GM23248 (cell line): ENCODE measurements around the gene GBP7. TPM values are rescaled to one million over a fixed set of nuclear protein-coding genes. Genes with fewer than 3 reads are reported as not detected.
A peak's percentile ranks its signal among the peaks of the same experiment; 100 is the strongest.

ENCODE experiments used
- DNase-seq: peaks from one replicate; pipeline ENCODE4 v3.0.0-alpha.2; 2015
- H2AFZ ChIP-seq: fragments of 200-600 bp; sonication (generic); 2 replicates; pipeline ENCODE4 v1.6.1; 2016; ENCODE audit warnings: antibody characterized with exemption
- H3F3A ChIP-seq: fragments of 200-600 bp; sonication (generic); 2 replicates; pipeline ENCODE4 v1.6.1; 2016; ENCODE audit warnings: mild to moderate bottlenecking, antibody characterized with exemption, mixed run types; ENCODE audit not compliant: insufficient read depth
- H3K27ac ChIP-seq: fragments of 200-600 bp; sonication (generic); 2 replicates; pipeline ENCODE4 v1.5.1; 2016; ENCODE audit warnings: mild to moderate bottlenecking
- H3K27me3 ChIP-seq: fragments of 200-600 bp; sonication (generic); replicated peaks from 2 replicates; pipeline ENCODE4 v1.6.1; 2016; ENCODE audit warnings: mild to moderate bottlenecking; ENCODE audit not compliant: insufficient read depth
- H3K36me3 ChIP-seq: fragments of 200-600 bp; sonication (generic); 2 replicates; pipeline ENCODE4 v1.6.1; 2016; ENCODE audit warnings: low read depth, mild to moderate bottlenecking
- H3K4me1 ChIP-seq: fragments of 200-600 bp; sonication (generic); 2 replicates; pipeline ENCODE4 v1.6.1; 2016; ENCODE audit warnings: mild to moderate bottlenecking; ENCODE audit not compliant: insufficient read depth
- H3K4me2 ChIP-seq: fragments of 200-600 bp; sonication (generic); one replicate; pipeline ENCODE4 v1.6.1; 2016; ENCODE audit warnings: mild to moderate bottlenecking; ENCODE audit not compliant: unreplicated experiment
- H3K4me3 ChIP-seq: fragments of 200-600 bp; sonication (generic); 2 replicates; pipeline ENCODE4 v1.5.1; 2016; ENCODE audit warnings: mild to moderate bottlenecking
- H3K79me2 ChIP-seq: fragments of 200-600 bp; sonication (generic); 2 replicates; pipeline ENCODE4 v1.6.1; 2016; ENCODE audit warnings: mild to moderate bottlenecking; ENCODE audit not compliant: insufficient read depth
- H3K9ac ChIP-seq: fragments of 200-600 bp; sonication (generic); 2 replicates; pipeline ENCODE4 v1.6.1; 2016; ENCODE audit warnings: mild to moderate bottlenecking
- H3K9me2 ChIP-seq: fragments of 200-600 bp; sonication (generic); 2 replicates; pipeline ENCODE4 v1.6.1; 2016; ENCODE audit warnings: mixed run types, mild to moderate bottlenecking, moderate library complexity; ENCODE audit not compliant: insufficient read depth
- H3K9me3 ChIP-seq: fragments of 200-600 bp; sonication (generic); one replicate; pipeline ENCODE4 v1.6.1; 2017; ENCODE audit warnings: low read depth
- H4K20me1 ChIP-seq: fragments of 200-600 bp; sonication (generic); 2 replicates; pipeline ENCODE4 v1.6.0; 2016; ENCODE audit not compliant: insufficient read depth
- EZH2 ChIP-seq: fragments of 200-600 bp; sonication (generic); IDR thresholded peaks from 2 replicates; pipeline ENCODE4 v1.6.1; 2018; ENCODE audit warnings: antibody characterized with exemption, mild to moderate bottlenecking; ENCODE audit not compliant: insufficient read depth, poor library complexity, severe bottlenecking
- EZH2phosphoT487 ChIP-seq: fragments of 200-600 bp; sonication (generic); IDR thresholded peaks from 2 replicates; pipeline ENCODE4 v1.6.1; 2018; ENCODE audit warnings: antibody characterized with exemption, moderate library complexity, mild to moderate bottlenecking, low read depth; ENCODE audit not compliant: insufficient read depth
- WGBS, 2 experiments: methylation state at CpG; one replicate each; pipeline ENCODE4 v1.1.6; 2015 to 2017; ENCODE audit warnings: low lambda C conversion rate in 2 of 2, low coverage in 1 of 2; ENCODE audit errors: missing lambda C conversion rate in 2 of 2; 5-methylcytosine and 5-hydroxymethylcytosine counted together
- in situ Hi-C: fragments of 300-500 bp; cut with MboI; formaldehyde crosslinking; loops from 2 replicates; pipeline ENCODE4 v1.15.0; 2020
- polyA plus RNA-seq: library from polyadenylated mRNA; unstranded; fragments of >200 nt; fragmentation: Nextera tagmentation; extraction: Ambion mirVana; gene quantifications from 2 replicates; pipeline ENCODE4 v1.2.1, GENCODE V29; 2016
- total RNA-seq: library from RNA; depleted of rRNA; stranded (reverse); fragments of >200 nt; shearing (Covaris generic); gene quantifications from 2 replicates; pipeline ENCODE4 v1.2.3, GENCODE V29; 2014

GBP7 gene
- total and polyA plus RNA-seq, 2 experiments from 2014 or later, result not detected

DNA sequence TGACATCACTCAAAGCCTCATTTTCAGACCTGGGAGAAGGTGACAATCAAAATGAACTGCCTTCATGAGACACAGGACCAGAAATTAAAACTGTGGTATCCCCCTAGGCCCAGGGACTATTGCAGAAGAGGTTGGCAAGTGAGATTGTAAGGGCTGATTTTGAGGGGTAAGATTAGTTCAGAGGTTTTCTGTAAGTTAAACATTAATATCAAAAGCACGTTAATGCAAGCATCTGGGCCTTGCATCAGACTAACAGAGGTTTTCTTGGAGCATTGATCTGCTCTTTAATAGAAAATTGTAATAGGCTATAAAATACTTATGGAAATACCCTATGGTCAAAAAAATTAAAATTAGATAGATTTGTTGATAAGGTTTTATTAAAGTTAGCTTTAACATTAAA, 37.5 kb upstream of the GBP7 start:
- no peaks in the 10 kb centered on the region for H3K36me3 ChIP-seq
- no peak overlapping the region for H3K27ac ChIP-seq
- no peak for TF ChIP-seq EZH2
- TF ChIP-seq EZH2phosphoT487, result no peak
- in situ Hi-C loops, result no loop called here
- no peaks in the 10 kb centered on the region for H4K20me1 ChIP-seq
- no peak for DNase-seq
- H3K27me3 ChIP-seq, result no peaks in the 10 kb centered on the region
- no peaks in the 10 kb centered on the region for H3F3A ChIP-seq
- H3K9ac ChIP-seq, result no peak overlapping the region
- no peak overlapping the region for H2AFZ ChIP-seq
- no peaks in the 10 kb centered on the region for H3K9me3 ChIP-seq
- H3K4me2 ChIP-seq, result no peak overlapping the region
- H3K4me3 ChIP-seq, result no peak overlapping the region
- H3K4me1 ChIP-seq, result no peaks in the 10 kb centered on the region
- WGBS, 2 experiments, result 12 to 14% methylated on average over 1 of the region's 1 CpG
- no peaks in the 10 kb centered on the region for H3K9me2 ChIP-seq
- H3K79me2 ChIP-seq, result no peaks in the 10 kb centered on the region

DNA sequence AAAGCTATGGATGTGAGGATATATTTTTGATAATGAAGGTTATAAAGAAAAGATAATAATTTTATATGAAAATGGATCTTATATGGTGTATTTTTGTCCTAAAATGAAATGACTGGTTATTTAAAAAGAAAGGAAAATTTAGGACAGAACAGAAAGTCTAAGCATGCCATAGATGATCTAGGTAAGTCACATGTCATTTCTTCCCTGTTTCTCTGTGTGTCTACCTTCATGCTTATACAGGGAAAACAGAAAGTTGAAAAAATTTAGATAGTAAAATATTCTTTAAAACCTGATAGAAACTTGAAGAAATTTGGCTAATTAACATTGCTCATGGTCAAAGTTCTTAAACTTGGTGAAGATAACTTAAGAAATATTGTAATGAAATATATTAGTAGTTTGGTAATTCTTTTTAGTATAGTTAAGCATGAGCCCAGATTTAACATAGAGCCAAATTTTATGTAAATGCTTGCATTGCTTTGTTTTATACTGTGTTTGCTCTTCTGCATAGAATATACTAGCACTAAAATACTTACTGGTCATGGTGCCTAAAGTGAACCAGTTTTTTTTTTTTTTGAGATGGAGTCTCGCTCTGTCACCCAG, 35.3 kb upstream of the GBP7 start:
- in situ Hi-C loops, result no loop called here
- WGBS, 2 experiments, result 0 to 38% methylated on average over 1 of the region's 1 CpG
- Histone ChIP-seq H3K79me2 (no peaks in the 10 kb centered on the region), H3K4me1 (no peaks in the 10 kb centered on the region), H3K9me2 (no peaks in the 10 kb centered on the region), H3K27me3 (no peaks in the 10 kb centered on the region), H4K20me1 (no peaks in the 10 kb centered on the region), H3K36me3 (no peaks in the 10 kb centered on the region), H2AFZ (no peak overlapping the region), H3F3A (no peaks in the 10 kb centered on the region), H3K9me3 (no peaks in the 10 kb centered on the region), H3K4me3 (no peak overlapping the region), H3K9ac (no peak overlapping the region), H3K4me2 (no peak overlapping the region), H3K27ac (no peak overlapping the region)
- TF ChIP-seq EZH2phosphoT487 (no peak), EZH2 (no peak)
- DNase-seq, result no peak

DNA sequence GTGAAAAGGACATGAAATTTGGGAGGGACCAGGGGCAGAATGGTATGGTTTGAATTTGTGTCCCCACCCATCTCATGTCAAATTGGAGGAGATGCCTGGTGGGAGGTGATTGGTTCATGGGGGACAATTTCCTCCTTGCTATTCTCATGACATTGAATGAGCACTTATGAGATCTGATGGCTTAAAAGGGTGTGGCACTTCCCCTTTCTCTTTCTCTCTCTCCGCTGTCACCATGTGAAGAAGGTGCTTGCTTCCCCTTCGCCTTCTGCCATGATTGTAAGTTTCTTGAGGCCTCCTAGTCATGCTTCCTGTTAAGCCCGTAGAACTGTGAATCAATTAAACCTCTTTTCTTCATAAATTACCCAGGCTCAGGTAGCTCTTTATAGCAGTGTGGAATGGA, 30.6 kb upstream of the GBP7 start:
- no peaks in the 10 kb centered on the region for H3K4me1 ChIP-seq
- no peaks in the 10 kb centered on the region for H3F3A ChIP-seq
- no peak overlapping the region for H3K9ac ChIP-seq
- H3K9me2 ChIP-seq, result no peaks in the 10 kb centered on the region
- H3K4me2 ChIP-seq, result no peak overlapping the region
- in situ Hi-C loops, result no loop called here
- no peak overlapping the region for H3K27ac ChIP-seq
- no peaks in the 10 kb centered on the region for H4K20me1 ChIP-seq
- no peaks in the 10 kb centered on the region for H3K36me3 ChIP-seq
- no peaks in the 10 kb centered on the region for H3K79me2 ChIP-seq
- 67 to 82% methylated on average over 3 of the region's 3 CpGs for WGBS, 2 experiments
- no peaks in the 10 kb centered on the region for H3K9me3 ChIP-seq
- H3K4me3 ChIP-seq, result no peak overlapping the region
- no peak overlapping the region for H2AFZ ChIP-seq
- no peak for TF ChIP-seq EZH2phosphoT487
- no peak for TF ChIP-seq EZH2
- no peaks in the 10 kb centered on the region for H3K27me3 ChIP-seq
- no peak for DNase-seq

- Histone ChIP-seq H3K36me3 (no peaks in the 10 kb centered on the region), H4K20me1 (no peaks in the 10 kb centered on the region), H3K9me3 (no peaks in the 10 kb centered on the region), H3K4me2 (no peak overlapping the region), H3K4me1 (no peaks in the 10 kb centered on the region), H3K27ac (no peak overlapping the region), H3K4me3 (no peak overlapping the region), H3K27me3 (no peaks in the 10 kb centered on the region), H3K9me2 (no peaks in the 10 kb centered on the region), H3K79me2 (no peaks in the 10 kb centered on the region), H2AFZ (no peak overlapping the region), H3F3A (no peaks in the 10 kb centered on the region), H3K9ac (no peak overlapping the region)
- TF ChIP-seq EZH2phosphoT487 (no peak), EZH2 (no peak)
- WGBS, 2 experiments, result 83 to 88% methylated on average over 1 of the region's 1 CpG
- peak; percentile 41 for DNase-seq
- in situ Hi-C loops, result no loop called here
Measured at GRCh38 chr1:89203166-89203565, 27.4 kb upstream of the GBP7 start.
